GM12801 (cell line): Measurements from ENCODE around the gene SNX25.

Experiments
- TF ChIP-seq, protein P1 (sequence below): IDR thresholded peaks from one replicate; pipeline ENCODE4 v1.5.1; 2011; ENCODE audit warnings: control low read depth; ENCODE audit not compliant: insufficient read length; ENCODE audit errors: extremely low read depth

Gene SNX25

DNA sequence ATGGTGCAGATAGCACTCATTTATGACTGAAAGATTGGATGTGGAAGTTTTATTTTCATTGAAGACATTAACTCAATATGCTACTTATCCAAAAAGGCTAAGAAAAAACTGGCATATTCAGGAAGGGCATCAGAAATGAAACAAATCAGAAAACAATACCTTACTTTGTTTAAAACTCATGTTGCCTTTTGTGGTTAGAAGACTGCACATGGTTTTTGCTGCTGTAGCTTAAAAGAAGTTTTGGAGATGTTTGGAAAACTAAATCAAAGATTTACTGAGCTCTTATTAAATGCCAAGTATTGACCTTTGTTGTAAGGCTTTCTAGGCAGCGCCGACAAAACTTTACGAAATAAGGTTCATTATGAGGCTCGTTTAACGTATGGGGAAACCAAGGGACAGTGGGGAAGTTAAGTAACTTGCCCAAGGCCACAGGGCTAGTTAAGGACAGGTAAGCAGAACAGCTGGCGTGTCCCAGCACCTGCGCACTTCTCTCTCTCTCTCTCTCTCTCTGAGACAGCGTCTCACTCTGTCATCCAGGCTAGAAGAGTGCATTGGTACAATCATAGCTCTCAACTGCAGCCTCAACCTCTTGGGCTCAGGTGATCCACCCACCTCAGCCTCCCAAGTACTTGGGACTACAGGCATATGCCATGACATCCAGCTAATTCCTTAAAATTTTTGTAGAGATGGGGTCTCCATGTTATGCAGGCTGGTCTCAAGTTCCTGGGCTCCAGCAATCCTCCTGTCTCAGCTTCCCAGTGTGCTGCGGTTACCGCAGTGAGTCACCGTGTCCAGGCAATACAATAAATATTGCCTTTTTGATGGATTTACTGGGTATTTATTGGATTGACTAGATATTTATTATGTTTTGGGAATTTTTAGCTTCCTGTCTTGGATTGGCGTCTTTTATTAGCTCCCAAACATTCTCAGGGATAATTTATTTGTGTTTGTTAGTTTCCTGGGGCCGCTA is 170.2 kb downstream of the SNX25 start:
- TF ChIP-seq, protein P1, sequence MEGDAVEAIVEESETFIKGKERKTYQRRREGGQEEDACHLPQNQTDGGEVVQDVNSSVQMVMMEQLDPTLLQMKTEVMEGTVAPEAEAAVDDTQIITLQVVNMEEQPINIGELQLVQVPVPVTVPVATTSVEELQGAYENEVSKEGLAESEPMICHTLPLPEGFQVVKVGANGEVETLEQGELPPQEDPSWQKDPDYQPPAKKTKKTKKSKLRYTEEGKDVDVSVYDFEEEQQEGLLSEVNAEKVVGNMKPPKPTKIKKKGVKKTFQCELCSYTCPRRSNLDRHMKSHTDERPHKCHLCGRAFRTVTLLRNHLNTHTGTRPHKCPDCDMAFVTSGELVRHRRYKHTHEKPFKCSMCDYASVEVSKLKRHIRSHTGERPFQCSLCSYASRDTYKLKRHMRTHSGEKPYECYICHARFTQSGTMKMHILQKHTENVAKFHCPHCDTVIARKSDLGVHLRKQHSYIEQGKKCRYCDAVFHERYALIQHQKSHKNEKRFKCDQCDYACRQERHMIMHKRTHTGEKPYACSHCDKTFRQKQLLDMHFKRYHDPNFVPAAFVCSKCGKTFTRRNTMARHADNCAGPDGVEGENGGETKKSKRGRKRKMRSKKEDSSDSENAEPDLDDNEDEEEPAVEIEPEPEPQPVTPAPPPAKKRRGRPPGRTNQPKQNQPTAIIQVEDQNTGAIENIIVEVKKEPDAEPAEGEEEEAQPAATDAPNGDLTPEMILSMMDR: no peak

GRCh38 chr4:185380320-185380719 is 170.9 kb downstream of the SNX25 start:
- TF ChIP-seq, protein P1: no peak

- TF ChIP-seq, protein P1: no peak
These were observed 172.1 kb downstream of the SNX25 start for GRCh38 chr4:185381288-185382196.

GRCh38 chr4:185382754-185383153 is 173.4 kb downstream of the SNX25 start:
- TF ChIP-seq, protein P1: no peak

DNA sequence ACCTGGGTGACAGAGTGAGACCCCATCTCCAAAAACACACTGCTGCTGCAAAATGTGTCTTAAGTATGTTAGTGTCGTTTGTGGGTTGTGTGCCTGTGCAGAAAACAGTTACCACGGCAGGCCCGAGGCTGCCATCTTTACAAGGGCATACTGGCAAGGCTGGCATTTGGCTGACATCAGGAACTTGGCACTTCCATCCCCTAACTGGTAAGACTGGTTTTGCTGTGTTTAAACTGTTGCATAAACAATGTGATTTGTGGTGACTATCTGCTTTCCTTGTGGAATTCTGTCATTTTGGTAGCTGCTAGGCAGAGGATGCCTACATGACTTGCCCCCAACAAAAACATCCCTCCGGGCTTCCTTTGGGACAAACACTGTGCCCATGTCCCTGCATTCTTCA is 174.1 kb downstream of the SNX25 start:
- TF ChIP-seq, protein P1: no peak

GRCh38 chr4:185384061-185384460 is 174.7 kb downstream of the SNX25 start:
- TF ChIP-seq, protein P1: no peak

DNA sequence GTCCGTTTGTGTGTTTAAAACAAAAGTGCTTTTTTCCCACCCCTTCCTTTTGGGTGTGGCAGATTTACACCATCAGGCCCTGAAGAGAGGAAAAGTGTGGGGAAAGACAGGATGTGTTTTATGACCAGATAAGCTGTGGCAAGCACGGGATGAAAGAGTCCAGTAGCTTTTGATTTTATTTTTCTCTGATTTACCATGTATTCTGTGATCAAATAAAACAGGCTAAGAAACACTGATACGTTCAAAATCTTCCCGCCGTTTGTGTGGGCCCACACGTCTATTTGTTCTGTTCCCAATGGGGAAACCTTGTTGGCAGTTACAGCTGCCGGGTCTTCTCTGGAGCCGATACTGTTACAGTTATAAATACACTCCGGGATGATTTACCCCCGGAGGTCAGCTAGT is 175.5 kb downstream of the SNX25 start:
- TF ChIP-seq, protein P1: no peak
